H1 (cell line): ENCODE measurements around the gene OPCML. TPM values are rescaled to one million over a fixed set of nuclear protein-coding genes. Genes with fewer than 3 reads are reported as not detected.

Experiments used
- GTF2F1 ChIP-seq: IDR thresholded peaks from 2 replicates; pipeline ENCODE4 v1.6.1; 2012; ENCODE audit warnings: low read depth, low read length, improper control_type of control experiment, borderline replicate concordance
- HDAC2 ChIP-seq, 2 experiments: fragments of 300-600 bp in 1 of 2; sonication (generic) in 1 of 2; IDR thresholded peaks; 2 replicates each; pipeline ENCODE4 v1.6.1; 2011 to 2012; ENCODE audit warnings: low read depth in 2 of 2, low read length in 2 of 2, mild to moderate bottlenecking in 2 of 2, moderate library complexity in 2 of 2, borderline replicate concordance in 1 of 2, inconsistent platforms in 1 of 2
- RFX5 ChIP-seq: IDR thresholded peaks from 2 replicates; pipeline ENCODE4 v1.6.1; 2011; ENCODE audit warnings: low read depth, low read length, improper control_type of control experiment, borderline replicate concordance
- SP2 ChIP-seq: IDR thresholded peaks from 2 replicates; pipeline ENCODE4 v1.6.1; 2012; ENCODE audit warnings: mild to moderate bottlenecking, low read length, inconsistent platforms
- TCF12 ChIP-seq: IDR thresholded peaks from 2 replicates; pipeline ENCODE4 v1.6.1; 2011; ENCODE audit warnings: low read depth, mild to moderate bottlenecking, low read length
- TEAD4 ChIP-seq: IDR thresholded peaks from 2 replicates; pipeline ENCODE4 v1.6.1; 2012; ENCODE audit warnings: low read depth, low read length, inconsistent platforms, mixed read lengths
- ZNF274 ChIP-seq: IDR thresholded peaks from 2 replicates; pipeline ENCODE4 v1.7.0; 2012; ENCODE audit warnings: low read length, borderline replicate concordance; ENCODE audit errors: extremely low read depth
- polyA plus RNA-seq, 7 experiments: library from polyadenylated mRNA; depleted of rRNA in 3 of 7; stranded (reverse) in 5 of 7; unstranded in 2 of 7; fragments of >200 nt in 5 of 7; fragments of 200-250 nt in 2 of 7; gene quantifications; 1 replicate in 5 of 7; 2 replicates in 1 of 7; 4 replicates in 1 of 7; pipeline versions ENCODE4 v1.2.1 to v1.2.3, GENCODE V29; 2011 to 2013; ENCODE audit warnings: missing spikeins in 2 of 7, mixed read lengths in 2 of 7
- total RNA-seq: library from RNA; stranded (reverse); fragmentation: NEBNext Ultra II Directional; extraction: Animal tissue kit (Norgen Biotek cat#: 25700); gene quantifications from 2 replicates; pipeline ENCODE4 v1.2.1, GENCODE V29; 2021
- TF ChIP-seq, protein P1 (sequence below), 3 experiments: IDR thresholded peaks; 1 replicate in 2 of 3; 2 replicates in 1 of 3; pipeline versions ENCODE4 v1.5.1 to v1.6.1; 2011; ENCODE audit warnings: low read length in 3 of 3, mild to moderate bottlenecking in 3 of 3, inconsistent platforms in 2 of 3, low read depth in 1 of 3, moderate library complexity in 1 of 3; ENCODE audit not compliant: insufficient read depth in 1 of 3; ENCODE audit errors: control extremely low read depth in 1 of 3

Gene OPCML
- total and polyA plus RNA-seq, 2 of the 8 experiments (the other 6 are each of a cell fraction or from before 2014, with no cell fraction given) = 2.3 to 3.1 TPM

DNA sequence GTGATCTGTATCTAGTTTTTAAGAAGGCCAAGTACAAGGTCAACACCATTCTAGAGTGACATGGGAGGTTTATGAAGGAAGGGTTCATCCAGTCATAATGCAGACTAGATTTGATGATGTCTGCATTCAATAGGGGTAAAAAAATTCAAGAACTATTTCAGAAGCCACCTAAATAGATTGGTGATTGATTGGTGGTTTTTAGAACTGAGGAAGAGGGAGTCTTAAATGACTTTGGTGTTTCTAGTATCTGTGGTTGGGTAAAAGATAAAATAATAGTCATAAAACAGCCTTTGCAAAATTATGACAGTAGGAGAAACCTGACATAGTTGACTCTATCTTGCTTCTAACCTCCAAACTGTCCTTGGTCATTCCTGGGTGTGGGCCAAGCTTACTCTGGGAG, 114.1 kb downstream of the OPCML start (continued):
- TF ChIP-seq, protein P1, sequence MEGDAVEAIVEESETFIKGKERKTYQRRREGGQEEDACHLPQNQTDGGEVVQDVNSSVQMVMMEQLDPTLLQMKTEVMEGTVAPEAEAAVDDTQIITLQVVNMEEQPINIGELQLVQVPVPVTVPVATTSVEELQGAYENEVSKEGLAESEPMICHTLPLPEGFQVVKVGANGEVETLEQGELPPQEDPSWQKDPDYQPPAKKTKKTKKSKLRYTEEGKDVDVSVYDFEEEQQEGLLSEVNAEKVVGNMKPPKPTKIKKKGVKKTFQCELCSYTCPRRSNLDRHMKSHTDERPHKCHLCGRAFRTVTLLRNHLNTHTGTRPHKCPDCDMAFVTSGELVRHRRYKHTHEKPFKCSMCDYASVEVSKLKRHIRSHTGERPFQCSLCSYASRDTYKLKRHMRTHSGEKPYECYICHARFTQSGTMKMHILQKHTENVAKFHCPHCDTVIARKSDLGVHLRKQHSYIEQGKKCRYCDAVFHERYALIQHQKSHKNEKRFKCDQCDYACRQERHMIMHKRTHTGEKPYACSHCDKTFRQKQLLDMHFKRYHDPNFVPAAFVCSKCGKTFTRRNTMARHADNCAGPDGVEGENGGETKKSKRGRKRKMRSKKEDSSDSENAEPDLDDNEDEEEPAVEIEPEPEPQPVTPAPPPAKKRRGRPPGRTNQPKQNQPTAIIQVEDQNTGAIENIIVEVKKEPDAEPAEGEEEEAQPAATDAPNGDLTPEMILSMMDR (IDR thresholded peaks at IDR 0.05; ENCODE audit: control extremely low read depth in 1 of 3, insufficient read depth in 1 of 3, low read depth in 1 of 3, low read length in 3 of 3) = no peak
- TF ChIP-seq TCF12 (no peak), GTF2F1 (no peak), RFX5 (no peak), TEAD4 (no peak), HDAC2 (IDR thresholded peaks at IDR 0.05; ENCODE audit: borderline replicate concordance in 1 of 2, low read depth in 2 of 2, low read length in 2 of 2) (no peak), SP2 (no peak), ZNF274 (no peak)
